HepG2 (cell line): ENCODE measurements around the gene DDAH2. TPM values are rescaled to one million over a fixed set of nuclear protein-coding genes. Genes with fewer than 3 reads are reported as not detected.

Experiments used
- DZIP1 ChIP-seq: sonication (generic); formaldehyde crosslinking; IDR thresholded peaks from 2 replicates; pipeline ENCODE4 v1.5.0; 2020; ENCODE audit warnings: mild to moderate bottlenecking, missing genetic modification reagents
- EP300 ChIP-seq, 3 experiments: sonication (generic) in 1 of 3; formaldehyde crosslinking in 1 of 3; IDR thresholded peaks; 2 replicates each; pipeline versions ENCODE4 v1.5.1 to v1.6.1; 2011 to 2020; ENCODE audit warnings: low read depth in 2 of 3, low read length in 2 of 3, borderline replicate concordance in 1 of 3, improper control_type of control experiment in 1 of 3, mild to moderate bottlenecking in 1 of 3, missing genetic modification reagents in 1 of 3, moderate library complexity in 1 of 3
- FOXO4 ChIP-seq: sonication (generic); formaldehyde crosslinking; conservative IDR thresholded peaks from 2 replicates; pipeline ENCODE4 v1.8.1; 2023; ENCODE audit warnings: missing genetic modification reagents
- KMT2B ChIP-seq: IDR thresholded peaks from 2 replicates; pipeline ENCODE4 v1.6.1; 2016; ENCODE audit warnings: missing genetic modification reagents, missing compliant biosample characterization
- MEF2D ChIP-seq: sonication (generic); formaldehyde crosslinking; IDR thresholded peaks from 2 replicates; pipeline ENCODE4 v1.5.1; 2020; ENCODE audit warnings: mild to moderate bottlenecking, missing genetic modification reagents
- PRDM10 ChIP-seq: sonication (generic); formaldehyde crosslinking; IDR thresholded peaks from 2 replicates; pipeline ENCODE4 v1.4.0; 2020; ENCODE audit warnings: low read depth, missing genetic modification reagents
- SAP130 ChIP-seq: IDR thresholded peaks from 2 replicates; pipeline ENCODE4 v1.6.1; 2016; ENCODE audit warnings: low read depth
- SIX1 ChIP-seq: sonication (generic); formaldehyde crosslinking; IDR thresholded peaks from 2 replicates; pipeline ENCODE4 v1.4.0; 2020; ENCODE audit warnings: missing genetic modification reagents, borderline replicate concordance
- SKIL ChIP-seq: sonication (generic); formaldehyde crosslinking; IDR thresholded peaks from 2 replicates; pipeline ENCODE4 v1.8.0; 2022; ENCODE audit warnings: missing genetic modification reagents, mild to moderate bottlenecking, moderate library complexity, borderline replicate concordance
- ZNF484 ChIP-seq: sonication (generic); formaldehyde crosslinking; IDR thresholded peaks from 2 replicates; pipeline ENCODE4 v1.5.1; 2020; ENCODE audit warnings: mild to moderate bottlenecking, low read depth, missing genetic modification reagents, borderline replicate concordance
- ZNF546 ChIP-seq: sonication (generic); formaldehyde crosslinking; conservative IDR thresholded peaks from 2 replicates; pipeline ENCODE4 v1.8.1; 2023; ENCODE audit warnings: mild to moderate bottlenecking, missing genetic modification reagents
- ZNF577 ChIP-seq: sonication (generic); formaldehyde crosslinking; IDR thresholded peaks from 2 replicates; pipeline ENCODE4 v1.4.0; 2020; ENCODE audit warnings: mild to moderate bottlenecking, low read depth, missing genetic modification reagents, borderline replicate concordance
- ZNF614 ChIP-seq: IDR thresholded peaks from 2 replicates; pipeline ENCODE4 v1.6.1; 2018; ENCODE audit warnings: missing biosample characterization, missing genetic modification reagents, inconsistent platforms, borderline replicate concordance
- ZNF720 ChIP-seq: sonication (generic); formaldehyde crosslinking; IDR thresholded peaks from 2 replicates; pipeline ENCODE4 v1.4.0; 2020; ENCODE audit warnings: missing genetic modification reagents
- ZNF75D ChIP-seq: sonication (generic); formaldehyde crosslinking; IDR thresholded peaks from 2 replicates; pipeline ENCODE4 v1.8.1; 2023; ENCODE audit warnings: missing genetic modification reagents, mild to moderate bottlenecking, borderline replicate concordance
- ZNF878 ChIP-seq: sonication (generic); formaldehyde crosslinking; IDR thresholded peaks from 2 replicates; pipeline ENCODE4 v1.8.1; 2023; ENCODE audit warnings: mild to moderate bottlenecking, missing genetic modification reagents, moderate library complexity
- polyA plus RNA-seq, 8 experiments: library from polyadenylated mRNA; depleted of rRNA in 3 of 8; stranded (reverse) in 7 of 8; unstranded in 1 of 8; fragments of >200 nt; fragmentation: Illumina TruSeq in 4 of 8; extraction: Trizol in 4 of 8; gene quantifications; 2 replicates each; pipeline versions ENCODE4 v1.2.1 to v1.2.3, GENCODE V29; 2011 to 2016; ENCODE audit warnings: low read depth in 4 of 8, missing spikeins in 1 of 8, mixed read lengths in 1 of 8; ENCODE audit not compliant: insufficient read depth in 1 of 8
- total RNA-seq, 5 experiments: library from RNA; depleted of rRNA; stranded (reverse); fragments of >200 nt; fragmentation: Illumina TruSeq; extraction: Trizol; gene quantifications; 2 replicates each; pipeline ENCODE4 v1.2.3, GENCODE V29; 2016; ENCODE audit warnings: low read depth in 1 of 5

Gene DDAH2
- total and polyA plus RNA-seq, 2 of the 13 experiments (the other 11 are each of a cell fraction or from before 2014, with no cell fraction given): 16.4 to 21.1 TPM

GRCh38 chr6:31734821-31735406 is 5.8 kb upstream of the DDAH2 start (continued):
- TF ChIP-seq DZIP1 (CRISPR knock-in tag) (0 out of 2 replicates have a peak, but pooled peaks have one; percentile 75), MEF2D (CRISPR knock-in tag) (peak; percentile 34; the same call in 1 of the 2 replicates), SAP130 (CRISPR knock-in tag) (peak; percentile 87), ZNF614 (CRISPR knock-in tag) (peak; percentile 47; the same call in 1 of the 2 replicates), ZNF484 (CRISPR knock-in tag) (no peak), ZNF75D (CRISPR knock-in tag) (no peak), ZNF720 (CRISPR knock-in tag) (no peak), PRDM10 (0 out of 2 replicates have a peak, but pooled peaks have one; percentile 49), EP300 (IDR thresholded peaks at IDR 0.05; ENCODE audit: low read depth in 2 of 2, low read length in 2 of 2) (peak in 1 of 2 experiments; percentile 53; a peak in 1 of 4 replicates), EP300 (CRISPR knock-in tag; IDR thresholded peaks at IDR 0.05; ENCODE audit: borderline replicate concordance) (no peak; the same call in 1 of the 2 replicates), SIX1 (CRISPR knock-in tag) (no peak), ZNF546 (CRISPR knock-in tag) (no peak), ZNF878 (CRISPR knock-in tag) (peak; percentile 51; the same call in 1 of the 2 replicates), ZNF577 (CRISPR knock-in tag) (no peak), SKIL (no peak), KMT2B (CRISPR knock-in tag) (no peak), FOXO4 (CRISPR knock-in tag) (no peak)
